NCI-H1048 (cell line): ENCODE results near the gene ICA1.
"Not testable (repeated sequence)": the region's sequence is repeated elsewhere in the genome, so short reads cannot be mapped to it uniquely, and the experiment has no call there.

Experiments used
- DNase-seq: peaks from one replicate; lab custom pipeline; 2025; lab: John Stamatoyannopoulos, UW

Gene ICA1

GRCh38 chr7:8094164-8095140 lies 167.5 kb downstream of the ICA1 start:
- DNase-seq = no peak

DNA sequence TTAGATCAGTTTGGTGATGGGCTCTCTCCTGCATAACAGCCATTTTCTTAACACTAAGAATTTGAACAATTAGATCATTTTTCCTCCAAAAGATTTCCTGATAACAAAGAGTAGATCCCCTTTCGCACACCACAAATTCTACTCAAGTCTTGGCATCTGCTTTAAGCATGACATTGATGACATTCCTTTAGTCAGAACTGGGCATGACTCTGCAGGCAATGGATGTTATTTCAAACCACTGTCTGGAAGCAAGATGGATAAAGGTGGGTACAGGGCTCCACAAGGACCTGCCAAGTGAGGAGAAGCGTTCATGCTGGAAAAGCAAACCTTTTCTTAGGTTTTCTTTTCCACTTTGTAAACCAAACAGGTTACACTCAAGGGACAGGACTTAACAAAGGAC lies 169.8 kb downstream of the ICA1 start:
- no peak for DNase-seq

GRCh38 chr7:8089036-8089780 lies 172.8 kb downstream of the ICA1 start:
- DNase-seq = no peak

GRCh38 chr7:8086239-8086638 lies 175.7 kb downstream of the ICA1 start:
- no peak for DNase-seq

- DNase-seq = no peak
Measured at GRCh38 chr7:8085420-8085819, 176.5 kb downstream of the ICA1 start.

- DNase-seq = no peak
Measured at GRCh38 chr7:8084836-8085235, 177.1 kb downstream of the ICA1 start.

DNA sequence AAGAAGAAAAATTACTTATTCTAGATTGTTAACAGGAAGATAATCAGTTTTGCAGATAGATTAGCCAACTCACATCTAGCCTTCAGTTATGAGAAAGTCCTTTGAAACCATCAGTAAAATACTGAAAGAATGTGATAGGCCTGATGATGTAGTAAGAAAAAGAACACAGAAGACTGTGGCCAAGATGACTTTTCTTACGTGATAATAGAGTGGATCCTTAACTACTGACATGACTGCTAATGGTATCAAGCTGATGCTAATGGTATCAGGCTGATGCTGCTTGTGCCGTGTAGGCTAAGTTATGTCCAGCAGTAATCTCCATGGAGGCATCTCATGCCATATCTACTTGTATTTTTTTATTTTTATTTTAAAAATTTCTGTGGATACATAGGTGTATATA lies 179.2 kb downstream of the ICA1 start:
- DNase-seq = no peak

DNA sequence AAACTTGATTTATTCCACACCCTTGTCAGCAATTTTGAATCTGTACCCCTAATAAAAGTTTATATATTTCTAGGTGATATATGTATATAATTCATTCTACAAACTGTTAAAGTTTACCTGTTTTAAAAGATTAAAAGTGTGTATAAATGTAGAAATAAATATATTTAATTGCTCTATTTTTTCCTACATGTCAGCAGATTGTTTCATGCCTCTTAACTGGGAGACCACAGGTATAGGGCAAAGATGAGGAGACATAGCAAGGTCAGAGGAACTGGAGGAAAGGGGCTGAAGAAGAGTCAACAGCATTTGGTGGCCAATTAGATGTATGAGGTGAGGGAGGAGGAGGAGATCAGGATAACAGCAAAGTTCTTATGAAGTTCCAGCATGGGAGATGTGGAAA lies 183.5 kb downstream of the ICA1 start:
- DNase-seq = no peak

GRCh38 chr7:8070451-8071180 lies 191.4 kb downstream of the ICA1 start:
- no peak for DNase-seq

DNA sequence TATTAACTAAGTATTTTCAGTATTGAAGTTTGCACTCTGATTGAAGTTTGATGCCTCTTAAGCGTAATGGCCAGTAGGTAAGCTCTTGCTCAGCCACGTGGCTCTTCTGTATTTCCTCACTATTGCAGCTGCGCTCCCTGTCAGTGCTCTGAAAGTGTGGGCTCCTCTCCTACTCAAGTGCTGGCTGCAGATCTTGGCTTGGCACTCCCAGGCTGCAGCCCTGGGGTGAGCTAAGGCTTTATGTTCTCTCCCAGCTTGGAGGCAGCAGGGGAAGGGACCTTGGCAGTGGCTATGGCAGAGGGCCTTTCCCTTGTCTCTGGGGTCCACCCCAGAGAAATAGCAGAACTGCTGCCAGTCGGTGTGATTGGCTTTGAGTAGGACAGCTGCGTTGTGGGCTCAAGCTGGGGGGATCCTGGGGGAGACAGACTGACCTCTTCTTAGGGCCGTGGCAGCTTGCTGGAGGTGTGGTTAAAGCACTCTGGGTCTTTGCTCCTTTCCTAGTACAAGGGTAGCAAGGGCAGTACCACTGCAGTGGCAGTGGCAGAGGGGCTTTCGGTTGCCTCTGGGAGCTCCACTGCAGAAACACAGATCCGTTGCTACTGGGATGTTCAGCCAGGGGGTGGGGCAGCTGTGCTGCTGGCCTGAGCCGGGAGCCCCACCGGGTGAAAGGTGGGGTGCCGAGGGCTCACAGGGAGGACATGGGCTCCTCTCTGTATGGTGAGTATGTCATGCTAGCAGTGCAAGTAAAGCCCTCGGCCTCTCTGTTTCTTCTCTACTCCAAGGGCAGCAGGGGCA lies 192.9 kb downstream of the ICA1 start:
- no peak for DNase-seq

- DNase-seq = no peak
Measured at GRCh38 chr7:8065356-8065813, 196.6 kb downstream of the ICA1 start.

DNA sequence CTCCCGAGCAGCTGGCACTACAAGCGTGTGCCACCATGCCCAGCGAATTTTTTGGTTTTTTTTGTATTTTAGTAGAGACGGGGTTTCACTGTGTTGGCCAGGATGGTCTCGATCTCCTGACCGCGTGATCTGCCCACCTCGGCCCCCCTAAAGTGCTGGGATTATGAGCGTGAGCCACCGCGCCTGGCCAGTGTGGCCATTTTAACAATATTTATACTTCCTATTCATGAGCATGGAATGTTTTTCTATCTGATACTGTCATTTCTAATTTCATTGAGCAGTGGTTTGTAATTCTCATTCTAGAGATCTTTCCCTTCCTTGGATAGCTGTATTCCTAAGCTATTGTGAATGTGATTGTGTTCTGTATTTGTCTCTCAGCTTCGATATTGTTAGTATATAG lies 197.1 kb downstream of the ICA1 start:
- no peak for DNase-seq

- no peak for DNase-seq
Measured at GRCh38 chr7:8063706-8064297, 198.2 kb downstream of the ICA1 start.

GRCh38 chr7:8063300-8063699 lies 198.7 kb downstream of the ICA1 start:
- not testable (repeated sequence) for DNase-seq
